ENCODE data around the gene MEA1. TPM values are rescaled to one million over a fixed set of nuclear protein-coding genes. Genes with fewer than 3 reads are reported as not detected.

Gene MEA1
- total RNA-seq, 1 experiment from 2014 or later = 91.0 TPM

DNA sequence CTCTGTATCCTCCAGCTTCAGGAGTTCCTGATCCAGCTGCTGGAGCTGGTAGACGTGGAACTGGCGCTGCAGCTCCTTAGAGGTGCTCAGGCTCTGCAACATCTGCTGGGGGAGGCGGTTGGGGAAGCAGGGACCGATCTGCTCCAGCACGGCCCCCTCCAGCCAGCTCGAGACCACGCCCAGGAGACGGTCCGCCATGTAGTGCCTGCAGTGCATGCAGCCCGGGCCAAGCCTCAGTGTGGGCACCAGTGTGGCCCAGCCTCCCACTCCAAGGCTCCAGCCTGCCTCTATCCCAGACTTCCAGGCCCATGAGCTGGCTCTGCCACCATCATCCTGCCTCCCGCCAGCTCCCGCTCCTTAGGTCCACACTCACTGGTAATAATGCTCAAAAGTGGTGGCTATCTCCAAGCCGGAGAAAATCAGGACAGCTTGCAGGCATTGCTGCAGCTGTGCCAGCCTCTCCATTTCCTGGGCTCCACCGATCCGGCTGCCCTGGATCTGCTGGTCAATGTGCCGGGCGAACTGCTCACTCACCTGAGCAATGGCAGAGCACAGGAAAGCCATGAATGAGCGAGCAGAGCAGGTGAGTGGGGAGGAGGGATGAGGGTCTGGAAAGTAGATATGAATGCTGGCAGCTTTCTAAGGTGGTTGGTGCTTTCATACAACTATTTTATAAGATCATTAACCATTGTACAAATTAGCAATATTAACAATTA, 27.0 kb upstream of the MEA1 start:
- no peak for DNase-seq (ENCODE audit: low spot score)

DNA sequence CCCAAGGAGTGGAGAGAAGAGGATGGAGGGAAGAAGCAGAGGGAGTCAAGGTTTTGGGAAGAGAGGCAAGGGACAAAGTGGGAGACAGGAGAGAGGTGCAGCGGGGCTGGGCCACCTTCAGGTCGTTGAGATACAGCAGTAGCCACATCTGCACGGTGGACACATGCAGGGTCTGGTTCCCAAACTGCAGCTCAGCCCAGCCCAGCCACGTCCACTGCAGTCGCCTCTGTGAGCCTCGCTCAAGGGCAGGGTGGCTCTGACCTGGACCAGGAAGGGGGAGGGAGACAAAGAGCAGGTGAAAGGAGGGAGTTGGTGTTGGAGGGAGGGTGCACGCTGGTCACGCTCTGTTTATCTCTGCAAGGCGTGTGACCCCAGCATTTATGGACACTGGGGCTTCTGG, 25.0 kb upstream of the MEA1 start:
- no peak for DNase-seq (ENCODE audit: low spot score)

DNA sequence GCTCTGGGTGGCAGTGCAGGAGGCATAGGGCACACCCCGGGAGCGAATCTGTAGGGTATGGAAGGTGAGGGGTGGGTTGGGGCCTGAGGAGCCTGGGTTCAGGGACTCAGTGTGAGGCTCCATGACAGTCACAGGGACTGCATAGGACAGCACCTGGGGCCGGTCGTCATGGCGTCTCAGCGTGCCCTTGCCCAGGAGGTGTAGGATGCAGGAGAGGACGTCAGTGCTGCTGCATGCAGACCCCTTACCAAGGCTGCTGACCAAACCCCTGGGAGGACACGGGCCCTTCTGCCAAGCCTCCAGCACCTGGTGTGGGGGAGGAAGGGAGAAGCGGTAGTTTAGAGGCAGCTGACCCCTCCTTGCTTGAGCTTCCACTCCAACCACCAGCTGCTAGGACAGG, 24.0 kb upstream of the MEA1 start:
- DNase-seq (ENCODE audit: low spot score) = no peak

DNA sequence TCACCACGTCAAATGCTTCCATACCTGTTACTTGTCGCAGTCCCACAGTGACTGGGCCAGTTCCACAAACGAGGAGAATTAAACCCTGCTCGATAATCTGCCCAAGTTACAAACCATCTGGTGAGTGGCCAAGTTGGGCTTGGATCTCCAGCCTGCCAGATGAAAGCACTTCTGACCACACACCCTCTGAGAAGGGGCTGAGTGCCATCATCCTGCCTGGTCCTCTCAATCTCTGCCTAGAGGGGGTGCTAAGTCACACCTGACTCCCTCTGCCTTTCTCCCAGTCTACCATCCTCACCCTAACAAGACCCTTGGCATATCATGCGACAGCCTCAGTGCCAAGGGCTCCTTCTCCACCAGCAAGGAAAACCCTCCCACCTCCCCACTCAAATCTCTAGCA, 23.5 kb upstream of the MEA1 start:
- DNase-seq (ENCODE audit: low spot score) = no peak

DNA sequence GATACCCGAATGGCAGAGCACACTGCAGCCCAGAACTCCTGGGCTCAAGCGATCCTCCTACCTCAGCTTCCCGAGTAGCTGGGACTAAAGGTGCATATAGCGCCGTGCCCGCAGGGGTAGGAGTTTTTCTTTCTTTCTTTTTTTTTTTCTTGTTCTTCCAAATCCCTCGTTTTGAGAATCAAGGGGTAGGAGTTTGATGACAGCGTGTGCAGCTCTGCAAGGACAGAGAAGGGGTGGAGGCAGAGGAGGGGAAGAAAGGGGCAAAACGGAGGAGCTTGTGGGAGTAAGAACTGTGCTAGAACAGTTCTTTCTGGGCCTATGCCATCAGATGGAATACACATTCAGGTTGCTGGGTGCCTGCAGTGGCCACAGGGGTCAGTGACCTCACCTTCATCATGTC, 23.0 kb upstream of the MEA1 start:
- DNase-seq (ENCODE audit: low spot score) = no peak

DNA sequence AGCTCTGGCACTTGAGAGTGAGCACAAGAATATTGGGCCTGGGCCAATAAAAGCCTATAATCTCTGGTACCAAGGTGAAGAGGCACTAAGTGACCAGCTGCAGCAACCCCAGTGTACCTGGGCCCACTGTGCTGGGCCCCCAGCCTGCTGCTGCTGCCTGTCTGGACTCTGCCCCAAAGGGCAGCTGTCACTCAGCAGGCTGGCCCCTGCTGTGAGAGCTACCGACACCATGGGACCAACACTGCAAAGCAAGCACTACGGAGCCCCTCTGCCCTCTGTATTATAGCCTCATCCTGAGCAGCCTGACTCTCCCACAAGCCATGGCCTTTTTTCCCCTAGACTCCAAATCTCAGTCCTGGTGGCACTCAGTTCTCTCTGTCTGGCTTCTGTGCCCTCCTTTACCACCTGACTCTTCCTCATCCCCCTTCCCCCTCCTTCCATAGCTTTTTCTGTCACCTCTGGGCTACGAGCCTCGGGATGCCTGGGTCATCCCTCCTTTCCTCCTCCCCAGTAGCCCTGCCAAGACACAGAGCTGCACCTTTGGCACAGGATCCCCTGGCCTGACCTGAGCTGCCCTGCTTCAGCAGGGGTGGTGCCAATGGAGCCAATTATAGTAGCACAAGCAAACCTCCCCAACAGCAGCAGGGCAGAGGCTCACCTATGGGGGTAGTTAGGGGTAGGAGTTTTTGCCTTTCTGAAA, 21.9 kb upstream of the MEA1 start:
- DNase-seq (ENCODE audit: low spot score) = no peak

DNA sequence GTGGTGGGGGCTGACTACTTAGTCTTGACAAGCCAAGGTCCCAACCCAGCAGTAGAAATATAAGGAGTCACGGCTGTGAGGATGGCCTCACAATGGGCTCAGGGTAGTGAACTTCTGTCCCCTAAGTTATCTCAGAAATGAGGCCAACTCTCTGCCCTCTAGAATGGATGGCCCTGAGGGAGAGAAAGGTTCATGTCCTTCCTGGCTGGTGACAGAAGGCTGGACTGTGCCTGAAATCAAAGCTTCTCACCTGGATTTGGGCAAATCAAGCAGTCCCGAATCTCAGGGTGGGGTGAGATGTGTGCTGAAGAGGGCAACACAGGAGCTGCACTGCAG, 20.4 kb upstream of the MEA1 start:
- DNase-seq (ENCODE audit: low spot score) = no peak

DNA sequence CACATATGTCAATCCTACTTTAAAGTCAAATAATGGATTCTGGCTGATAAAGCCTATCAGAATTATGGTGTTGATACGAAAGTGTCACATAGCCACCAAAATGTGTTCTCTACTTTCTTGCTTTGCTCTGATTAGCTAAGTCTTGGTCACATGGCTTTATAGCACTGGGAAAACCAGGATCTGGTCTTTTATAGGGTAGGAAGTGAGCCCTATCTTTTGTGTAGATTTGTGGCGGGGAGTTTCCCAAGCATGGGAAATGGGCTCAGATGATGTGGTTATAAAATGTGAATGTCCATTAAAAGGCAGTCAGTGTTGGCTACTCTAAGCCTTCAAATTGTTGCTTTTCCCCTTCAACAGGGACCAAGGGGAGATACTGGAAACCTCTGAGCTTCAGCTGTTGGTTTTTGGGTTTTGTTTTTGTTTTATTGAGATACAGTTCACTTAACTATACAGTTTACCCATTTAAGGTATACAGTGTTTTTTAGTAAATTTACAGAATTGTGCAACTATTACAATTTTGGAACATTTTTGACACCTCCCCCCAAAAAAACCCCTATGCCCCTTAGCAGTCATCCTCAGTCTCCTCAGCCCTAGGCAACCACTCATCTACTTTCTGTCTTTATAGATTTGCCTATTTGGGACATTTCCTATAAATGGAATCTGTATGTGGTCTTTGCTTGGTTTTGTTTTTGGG, 19.9 kb upstream of the MEA1 start:
- DNase-seq (ENCODE audit: low spot score) = no peak

DNA sequence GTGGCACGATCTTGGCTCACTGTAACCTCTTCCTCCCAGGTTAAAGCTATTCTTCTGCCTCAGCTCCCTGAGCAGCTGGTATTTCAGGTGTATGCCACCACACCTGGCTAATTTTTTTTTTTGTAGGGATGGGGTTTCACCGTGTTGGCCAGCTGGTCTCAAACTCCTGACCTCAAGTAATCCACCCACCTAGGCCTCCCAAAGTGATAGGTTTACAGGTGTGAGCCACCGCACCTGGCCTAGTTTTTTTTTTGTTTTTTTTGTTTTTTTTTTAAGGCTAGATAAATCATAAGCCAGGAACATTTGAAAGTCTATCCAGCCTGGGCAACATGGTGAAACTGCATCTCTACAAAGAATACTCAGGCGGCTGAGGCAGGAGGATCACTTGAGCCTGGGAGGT, 18.6 kb upstream of the MEA1 start:
- no peak for DNase-seq (ENCODE audit: low spot score)

DNA sequence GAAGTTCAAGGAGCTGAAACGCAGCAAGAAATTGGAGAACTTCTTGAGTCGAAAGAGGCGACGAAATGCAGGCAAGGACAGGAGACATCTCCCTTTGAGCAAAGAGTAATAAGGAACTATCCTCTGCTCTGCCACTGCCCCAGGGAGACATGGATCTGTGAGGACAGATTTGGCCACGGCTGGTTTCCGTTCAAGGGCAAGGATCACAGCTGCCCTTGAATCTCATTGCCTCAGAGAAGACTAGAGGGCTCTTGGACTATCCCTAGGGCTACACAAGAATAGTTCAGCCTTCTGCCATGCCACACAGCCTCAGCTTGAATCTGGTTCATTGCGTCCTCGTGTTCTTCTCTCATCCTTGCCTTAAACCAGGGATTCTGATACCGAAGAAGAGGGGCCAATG, 15.4 kb upstream of the MEA1 start:
- no peak for DNase-seq (ENCODE audit: low spot score)

DNA sequence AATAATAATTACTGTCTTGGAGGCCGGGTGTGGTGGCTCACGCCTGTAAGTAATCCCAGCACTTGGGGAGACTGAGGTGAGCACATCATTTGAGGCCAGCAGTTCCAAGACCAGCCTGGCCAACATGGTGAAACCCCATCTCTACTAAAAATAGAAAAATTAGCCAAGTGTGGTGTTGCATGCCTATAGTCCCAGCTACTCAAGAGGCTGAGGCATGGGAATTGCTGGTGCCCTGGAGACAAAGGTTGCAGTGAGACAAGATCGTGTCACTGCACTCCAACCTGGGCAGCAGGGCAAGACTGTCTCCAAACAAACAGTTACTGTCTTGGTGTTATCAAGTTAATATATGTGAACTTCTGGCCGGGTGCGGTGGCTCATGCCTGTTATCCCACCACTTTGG, 12.6 kb upstream of the MEA1 start:
- no peak for DNase-seq (ENCODE audit: low spot score)

DNA sequence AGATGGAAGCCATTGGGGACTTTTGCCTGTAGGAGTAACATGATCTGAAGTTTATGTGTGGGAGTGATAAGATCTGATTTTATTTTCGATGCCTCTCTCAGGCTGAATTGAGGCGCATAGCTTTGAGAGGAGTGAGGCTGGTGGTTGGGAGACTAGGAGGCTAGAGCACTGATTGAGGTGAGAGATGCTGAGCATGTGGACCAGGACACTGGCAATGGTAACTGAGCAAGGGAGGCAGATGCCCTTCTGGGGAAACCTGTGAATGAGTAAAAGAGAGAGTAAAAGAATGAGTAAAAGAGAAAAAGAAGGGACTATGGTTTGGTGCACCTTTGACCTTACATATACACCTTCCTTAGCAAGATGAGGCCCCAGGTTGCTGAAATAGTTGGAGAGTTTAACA, 10.7 kb upstream of the MEA1 start:
- no peak for DNase-seq (ENCODE audit: low spot score)

DNA sequence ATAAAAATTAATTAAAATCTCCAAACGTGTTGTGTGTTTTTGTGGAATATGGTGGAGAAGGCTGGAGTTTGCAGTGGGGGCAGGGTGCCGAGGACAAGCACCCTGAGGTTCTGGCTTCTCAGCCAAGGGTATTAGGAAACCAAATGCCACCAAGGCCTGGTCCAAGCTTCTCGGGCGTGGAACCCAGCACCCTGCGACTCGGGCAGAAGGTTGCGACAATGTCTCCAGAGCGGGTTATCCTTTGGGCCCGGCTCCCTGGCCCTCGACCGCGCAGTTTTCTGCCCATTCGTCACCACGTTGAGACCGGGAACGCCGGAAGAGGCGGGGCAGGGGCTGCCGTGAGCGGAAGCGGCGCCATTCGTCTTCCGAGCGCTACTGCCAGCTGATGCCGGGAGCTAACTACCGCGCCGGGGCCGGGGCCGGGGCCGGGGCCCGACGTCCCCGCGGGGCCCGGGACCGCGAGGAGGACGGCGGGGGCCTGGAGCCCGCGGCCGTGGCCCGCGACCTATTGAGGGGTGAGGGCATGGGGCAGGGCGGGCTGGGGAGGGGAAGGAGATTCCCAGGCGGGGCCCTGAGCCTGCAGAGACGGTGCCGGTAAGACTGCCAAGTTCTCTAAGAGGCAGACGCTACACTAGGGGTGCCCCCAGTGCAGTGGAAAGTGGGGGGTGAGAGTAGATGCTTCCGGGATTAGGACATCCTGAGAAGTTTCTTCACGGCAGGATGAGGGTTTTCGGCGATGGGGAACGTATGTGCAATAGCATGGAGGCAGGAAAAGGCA, 7.7 kb upstream of the MEA1 start, which contains the start of gene RRP36:
Gene RRP36, plus strand, starts transcription at position 354 of the 778 bp plus-strand sequence. Its CDS starts 32 bp downstream, at position 386.
- peak; percentile 71 for DNase-seq (ENCODE audit: low spot score)

DNA sequence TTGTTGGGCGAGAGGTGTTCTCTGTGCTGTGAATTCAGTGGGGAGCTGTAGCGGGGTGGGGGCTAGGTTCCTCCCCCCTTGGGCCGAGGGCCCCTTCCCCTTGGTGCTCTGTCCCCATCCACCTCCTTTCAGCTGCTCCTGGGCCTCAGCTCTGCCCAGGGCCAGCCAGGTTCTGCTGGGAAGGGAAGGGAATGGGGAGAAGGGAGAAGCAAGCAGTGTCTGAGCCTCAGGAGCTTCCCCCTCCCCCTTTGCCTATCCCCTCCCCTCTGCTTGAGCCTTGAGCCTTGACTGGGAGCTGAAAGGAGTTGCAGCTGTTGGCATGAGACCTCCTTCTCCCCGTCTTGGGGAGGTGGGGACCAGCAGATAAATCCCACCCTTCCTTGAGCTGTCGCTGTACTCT, 7.1 kb upstream of the MEA1 start:
- DNase-seq (ENCODE audit: low spot score) = peak; percentile 10

DNA sequence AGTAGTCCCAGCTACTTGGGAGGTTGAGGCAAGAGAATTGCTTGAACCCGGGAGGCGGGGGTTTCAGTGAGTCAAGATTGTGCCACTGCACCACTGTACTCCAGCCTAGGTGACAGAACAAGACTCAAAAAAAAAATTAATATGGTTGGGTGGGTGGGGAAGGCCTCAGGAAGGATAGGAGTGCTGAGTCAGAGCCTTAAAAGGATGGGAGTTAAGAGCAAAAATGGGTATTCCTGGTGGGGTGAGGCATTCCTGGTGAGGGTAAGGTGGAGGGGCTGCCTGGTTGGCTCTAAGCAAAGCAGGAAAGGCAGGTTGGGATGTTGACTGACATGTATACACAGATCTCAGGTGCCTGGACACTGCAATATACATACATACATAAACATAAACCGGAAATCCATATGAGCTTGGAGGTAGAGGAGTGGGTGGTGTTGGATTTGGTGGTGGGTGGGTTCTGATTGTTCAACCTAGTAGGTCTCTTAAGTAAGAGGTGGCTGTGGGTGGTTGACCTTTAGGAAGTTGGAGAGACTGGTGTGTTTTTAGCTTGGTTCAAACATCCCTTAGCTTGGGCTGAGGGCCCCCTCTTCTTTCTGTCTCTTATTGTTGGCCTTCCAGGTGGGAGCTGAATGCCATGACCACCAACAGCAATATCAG, 6.4 kb upstream of the MEA1 start:
- DNase-seq (ENCODE audit: low spot score) = no peak

DNA sequence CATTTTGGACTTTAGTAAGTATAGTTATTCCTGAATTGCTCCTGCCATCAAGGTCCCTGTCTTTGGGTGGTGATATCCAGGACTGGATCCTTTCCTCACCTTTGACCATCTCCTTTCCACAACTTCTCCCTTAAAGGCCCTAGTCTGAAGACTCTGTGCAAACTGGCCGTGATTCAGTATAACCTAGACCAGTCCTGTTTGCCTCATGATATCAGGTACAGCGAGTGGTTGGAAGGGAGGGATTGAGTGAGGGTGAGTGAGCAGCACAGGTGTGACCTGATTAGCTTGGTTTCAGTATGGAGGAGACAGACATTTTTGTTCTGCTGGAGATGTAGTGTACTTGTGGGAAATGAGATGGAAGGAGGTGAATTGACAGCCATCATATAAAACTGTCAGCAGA, 5.4 kb upstream of the MEA1 start:
- DNase-seq (ENCODE audit: low spot score) = no peak

DNA sequence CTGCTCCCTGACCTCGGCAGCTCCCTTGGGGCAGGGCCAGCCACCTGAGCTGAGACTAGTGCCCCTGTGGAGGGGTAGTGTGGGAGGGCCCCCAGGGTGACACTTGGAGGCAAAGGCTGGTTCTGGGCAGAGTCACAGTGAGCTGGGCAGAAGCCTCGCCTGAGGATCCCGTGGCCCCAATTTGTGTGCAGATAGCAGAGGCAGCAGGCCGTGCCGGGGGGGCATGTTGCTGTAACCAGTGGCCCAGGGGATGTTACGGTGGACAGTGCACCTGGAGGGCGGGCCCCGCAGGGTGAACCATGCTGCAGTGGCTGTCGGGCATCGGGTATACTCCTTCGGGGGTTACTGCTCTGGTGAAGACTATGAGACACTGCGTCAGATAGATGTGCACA, 3.2 kb upstream of the MEA1 start:
- no peak for DNase-seq (ENCODE audit: low spot score)

DNA sequence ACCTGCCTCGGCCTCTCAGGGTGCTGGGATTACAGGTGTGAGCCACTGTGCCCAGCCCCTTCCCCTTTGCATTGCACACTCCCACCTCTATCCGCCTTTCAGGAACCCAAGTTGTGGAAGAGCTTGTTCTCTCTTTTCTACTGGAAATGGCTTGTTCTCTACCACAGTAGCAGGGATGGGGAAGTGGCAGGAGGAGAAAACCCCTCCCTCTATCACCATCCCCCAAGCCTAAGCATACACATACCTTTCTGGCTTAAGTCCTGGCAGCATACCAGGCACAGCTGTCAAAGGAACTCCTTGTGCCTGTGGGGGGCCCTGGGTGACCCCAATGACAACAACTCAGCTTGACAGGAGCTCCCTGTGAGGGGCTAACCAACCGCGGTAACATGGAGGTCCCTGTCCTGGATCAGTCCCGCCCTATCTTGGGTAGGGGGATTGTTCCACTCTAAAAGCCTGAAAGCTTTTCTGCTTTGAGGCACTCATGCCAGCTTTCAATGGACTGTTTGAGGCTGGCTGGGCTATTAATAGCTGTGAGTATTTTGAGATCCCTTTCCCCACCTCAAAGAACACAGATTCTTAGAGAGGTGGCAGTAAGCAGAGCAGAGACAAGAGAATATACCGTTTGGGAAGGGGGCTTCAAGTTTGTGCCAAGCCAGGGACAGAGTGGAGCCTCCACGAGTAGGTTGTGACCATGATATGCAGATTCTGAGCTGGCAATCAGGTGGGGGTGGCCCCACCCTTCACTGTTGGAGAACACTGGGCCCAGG, 2.6 kb upstream of the MEA1 start:
- no peak for DNase-seq (ENCODE audit: low spot score)

DNA sequence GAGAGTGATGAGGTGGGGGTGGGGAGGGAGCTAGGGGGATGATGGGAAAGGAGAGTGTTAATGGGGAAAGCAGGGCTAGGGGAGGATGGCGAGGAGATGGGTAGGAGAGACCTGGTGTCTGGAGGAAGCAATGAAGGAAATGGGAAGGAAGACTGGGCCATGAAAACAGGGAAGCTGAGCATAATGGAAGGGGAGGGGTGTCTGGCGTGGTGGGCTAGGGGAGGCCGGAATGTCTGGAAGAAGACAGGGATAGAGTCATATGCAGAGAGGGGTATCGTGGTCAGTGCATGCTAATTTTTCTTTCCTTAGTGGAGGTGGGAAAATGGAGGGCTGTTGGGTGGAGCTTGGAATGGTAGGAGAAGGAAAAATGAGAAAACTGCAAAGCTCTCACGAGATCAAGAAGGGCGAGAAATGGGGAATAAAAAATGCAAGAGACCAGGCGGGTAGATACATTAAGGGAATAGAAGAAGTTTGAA, 726 bp upstream of the MEA1 start:
- no peak for DNase-seq (ENCODE audit: low spot score)

DNA sequence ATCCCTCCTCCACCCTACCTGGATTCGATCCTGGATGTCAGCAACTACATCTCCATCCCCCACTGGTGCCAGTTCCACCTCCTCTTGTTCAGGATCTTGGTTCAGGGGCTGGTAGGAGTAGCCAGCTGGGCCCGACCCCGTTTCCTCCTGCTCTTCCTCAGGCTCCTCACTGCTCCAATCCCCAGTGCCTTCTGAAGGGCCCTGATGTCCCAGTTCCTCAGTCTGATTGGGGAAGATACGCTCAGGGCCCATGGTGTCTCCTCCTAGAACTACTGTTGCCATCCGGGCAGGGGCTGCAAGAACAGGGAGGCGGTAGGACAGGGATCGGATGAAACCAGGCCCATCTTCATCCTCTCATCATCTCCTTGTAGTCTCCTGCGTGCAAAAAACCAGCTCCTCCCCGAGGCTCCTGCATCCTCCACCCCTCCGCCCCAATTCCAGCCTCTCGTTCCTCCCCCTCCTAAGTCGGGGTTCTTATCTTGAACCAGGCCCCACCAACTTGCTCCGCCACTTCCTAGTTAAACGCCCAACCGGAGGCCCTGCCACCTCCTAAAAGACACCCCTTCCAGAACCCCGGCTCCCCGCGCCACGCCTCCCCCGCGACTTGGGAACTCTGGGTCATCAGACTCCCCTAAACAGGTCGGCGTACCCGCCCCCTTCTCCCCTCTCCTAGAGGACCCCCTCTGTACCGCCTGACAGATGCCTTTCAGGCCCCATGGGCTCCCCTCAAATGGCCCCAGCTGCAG, 476 bp downstream of the MEA1 start:
- DNase-seq (ENCODE audit: low spot score) = peak; percentile 19

Data from HT-29 (cell line).